H1 (cell line): Measurements from ENCODE around the gene PARD6A. TPM values are rescaled to one million over a fixed set of nuclear protein-coding genes. Genes with fewer than 3 reads are reported as not detected.

Experiments
- GTF2F1 ChIP-seq: IDR thresholded peaks from 2 replicates; pipeline ENCODE4 v1.6.1; 2012; ENCODE audit warnings: low read depth, low read length, improper control_type of control experiment, borderline replicate concordance
- MAX ChIP-seq: IDR thresholded peaks from 2 replicates; pipeline ENCODE4 v1.6.1; 2012; ENCODE audit warnings: inconsistent platforms
- TAF7 ChIP-seq: optimal IDR thresholded peaks from 2 replicates; pipeline ENCODE3; 2011; ENCODE audit warnings: low read depth, mild to moderate bottlenecking, inconsistent platforms, low read length, moderate library complexity, borderline replicate concordance
- TCF12 ChIP-seq: IDR thresholded peaks from 2 replicates; pipeline ENCODE4 v1.6.1; 2011; ENCODE audit warnings: low read depth, mild to moderate bottlenecking, low read length
- polyA plus RNA-seq, 7 experiments: library from polyadenylated mRNA; depleted of rRNA in 3 of 7; stranded (reverse) in 5 of 7; unstranded in 2 of 7; fragments of >200 nt in 5 of 7; fragments of 200-250 nt in 2 of 7; gene quantifications; 1 replicate in 5 of 7; 2 replicates in 1 of 7; 4 replicates in 1 of 7; pipeline versions ENCODE4 v1.2.1 to v1.2.3, GENCODE V29; 2011 to 2013; ENCODE audit warnings: missing spikeins in 2 of 7, mixed read lengths in 2 of 7
- total RNA-seq: library from RNA; stranded (reverse); fragmentation: NEBNext Ultra II Directional; extraction: Animal tissue kit (Norgen Biotek cat#: 25700); gene quantifications from 2 replicates; pipeline ENCODE4 v1.2.1, GENCODE V29; 2021

Gene PARD6A
- total and polyA plus RNA-seq, 2 of the 8 experiments (the other 6 are each of a cell fraction or from before 2014, with no cell fraction given), result 15.1 to 21.8 TPM

DNA sequence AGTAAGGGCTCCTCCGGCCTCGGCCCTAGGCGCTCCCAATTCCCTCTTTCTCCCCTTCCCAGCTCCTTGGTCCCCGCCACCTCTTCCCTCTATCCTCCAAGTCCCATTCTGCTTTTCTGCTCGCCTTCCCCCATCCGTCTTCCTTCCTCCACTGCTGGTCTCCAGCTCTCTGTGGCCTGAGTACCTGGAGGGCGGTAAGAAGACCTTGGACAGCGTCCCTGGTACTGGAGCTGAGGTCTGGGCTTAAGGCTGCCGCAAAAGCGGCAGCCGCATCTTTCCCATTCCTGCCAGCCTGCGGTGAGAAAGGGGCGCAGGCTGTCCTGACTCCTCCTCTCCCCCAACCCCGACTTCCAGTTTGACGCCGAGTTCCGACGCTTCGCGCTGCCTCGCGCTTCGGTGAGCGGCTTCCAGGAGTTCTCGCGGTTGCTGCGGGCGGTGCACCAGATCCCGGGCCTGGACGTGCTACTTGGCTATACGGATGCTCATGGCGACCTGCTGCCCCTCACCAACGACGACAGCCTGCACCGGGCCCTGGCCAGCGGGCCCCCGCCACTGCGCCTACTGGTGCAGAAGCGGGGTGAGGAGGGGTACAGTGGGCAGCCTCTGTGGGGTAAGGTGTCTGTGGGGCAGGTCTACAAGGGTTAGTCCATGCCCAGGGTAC lies 471 bp downstream of the PARD6A start (continued):
- no peak for TF ChIP-seq GTF2F1
- peak; percentile 55 for TF ChIP-seq MAX
- 0 out of 2 replicates have a peak, but pooled peaks have one; percentile 1 for TF ChIP-seq TCF12
- no peak for TF ChIP-seq TAF7
